HL-60 (cell line): ENCODE data around the gene CBX6.

Experiments used
- SPI1 ChIP-seq: IDR thresholded peaks from 2 replicates; pipeline ENCODE4 v1.6.1; 2012; ENCODE audit warnings: low read depth, mild to moderate bottlenecking, borderline replicate concordance
- TF ChIP-seq, protein P1 (sequence below): IDR thresholded peaks from one replicate; pipeline ENCODE4 v1.5.1; 2011; ENCODE audit warnings: low read length, control low read depth, inconsistent platforms; ENCODE audit not compliant: insufficient read depth
- TF ChIP-seq, protein P2 (sequence below): IDR thresholded peaks from 2 replicates; pipeline ENCODE4 v1.6.1; 2012; ENCODE audit warnings: low read depth; ENCODE audit not compliant: insufficient replicate concordance

GRCh38 chr22:38839686-38840085, 32.3 kb downstream of the CBX6 start:
- no peak for TF ChIP-seq SPI1
- TF ChIP-seq, protein P1, sequence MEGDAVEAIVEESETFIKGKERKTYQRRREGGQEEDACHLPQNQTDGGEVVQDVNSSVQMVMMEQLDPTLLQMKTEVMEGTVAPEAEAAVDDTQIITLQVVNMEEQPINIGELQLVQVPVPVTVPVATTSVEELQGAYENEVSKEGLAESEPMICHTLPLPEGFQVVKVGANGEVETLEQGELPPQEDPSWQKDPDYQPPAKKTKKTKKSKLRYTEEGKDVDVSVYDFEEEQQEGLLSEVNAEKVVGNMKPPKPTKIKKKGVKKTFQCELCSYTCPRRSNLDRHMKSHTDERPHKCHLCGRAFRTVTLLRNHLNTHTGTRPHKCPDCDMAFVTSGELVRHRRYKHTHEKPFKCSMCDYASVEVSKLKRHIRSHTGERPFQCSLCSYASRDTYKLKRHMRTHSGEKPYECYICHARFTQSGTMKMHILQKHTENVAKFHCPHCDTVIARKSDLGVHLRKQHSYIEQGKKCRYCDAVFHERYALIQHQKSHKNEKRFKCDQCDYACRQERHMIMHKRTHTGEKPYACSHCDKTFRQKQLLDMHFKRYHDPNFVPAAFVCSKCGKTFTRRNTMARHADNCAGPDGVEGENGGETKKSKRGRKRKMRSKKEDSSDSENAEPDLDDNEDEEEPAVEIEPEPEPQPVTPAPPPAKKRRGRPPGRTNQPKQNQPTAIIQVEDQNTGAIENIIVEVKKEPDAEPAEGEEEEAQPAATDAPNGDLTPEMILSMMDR, result no peak
- TF ChIP-seq, protein P2, sequence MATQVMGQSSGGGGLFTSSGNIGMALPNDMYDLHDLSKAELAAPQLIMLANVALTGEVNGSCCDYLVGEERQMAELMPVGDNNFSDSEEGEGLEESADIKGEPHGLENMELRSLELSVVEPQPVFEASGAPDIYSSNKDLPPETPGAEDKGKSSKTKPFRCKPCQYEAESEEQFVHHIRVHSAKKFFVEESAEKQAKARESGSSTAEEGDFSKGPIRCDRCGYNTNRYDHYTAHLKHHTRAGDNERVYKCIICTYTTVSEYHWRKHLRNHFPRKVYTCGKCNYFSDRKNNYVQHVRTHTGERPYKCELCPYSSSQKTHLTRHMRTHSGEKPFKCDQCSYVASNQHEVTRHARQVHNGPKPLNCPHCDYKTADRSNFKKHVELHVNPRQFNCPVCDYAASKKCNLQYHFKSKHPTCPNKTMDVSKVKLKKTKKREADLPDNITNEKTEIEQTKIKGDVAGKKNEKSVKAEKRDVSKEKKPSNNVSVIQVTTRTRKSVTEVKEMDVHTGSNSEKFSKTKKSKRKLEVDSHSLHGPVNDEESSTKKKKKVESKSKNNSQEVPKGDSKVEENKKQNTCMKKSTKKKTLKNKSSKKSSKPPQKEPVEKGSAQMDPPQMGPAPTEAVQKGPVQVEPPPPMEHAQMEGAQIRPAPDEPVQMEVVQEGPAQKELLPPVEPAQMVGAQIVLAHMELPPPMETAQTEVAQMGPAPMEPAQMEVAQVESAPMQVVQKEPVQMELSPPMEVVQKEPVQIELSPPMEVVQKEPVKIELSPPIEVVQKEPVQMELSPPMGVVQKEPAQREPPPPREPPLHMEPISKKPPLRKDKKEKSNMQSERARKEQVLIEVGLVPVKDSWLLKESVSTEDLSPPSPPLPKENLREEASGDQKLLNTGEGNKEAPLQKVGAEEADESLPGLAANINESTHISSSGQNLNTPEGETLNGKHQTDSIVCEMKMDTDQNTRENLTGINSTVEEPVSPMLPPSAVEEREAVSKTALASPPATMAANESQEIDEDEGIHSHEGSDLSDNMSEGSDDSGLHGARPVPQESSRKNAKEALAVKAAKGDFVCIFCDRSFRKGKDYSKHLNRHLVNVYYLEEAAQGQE, result no peak
